ENCODE measurements around the gene PCBP3. TPM values are rescaled to one million over a fixed set of nuclear protein-coding genes. Genes with fewer than 3 reads are reported as not detected.
"Not testable (repeated sequence)": the region's sequence is repeated elsewhere in the genome, so short reads cannot be mapped to it uniquely, and the experiment has no call there.

PCBP3 gene
- total RNA-seq, 2 experiments from 2014 or later: 0.66 to 1.3 TPM

- no peaks in the 10 kb centered on the region for H3K36me3 Mint-ChIP-seq
- peaks cover 55% of the 10 kb centered on the region for H3K4me1 Mint-ChIP-seq
- H3K4me3 Mint-ChIP-seq: no peak overlapping the region
- no peaks in the 10 kb centered on the region for H3K9me3 Mint-ChIP-seq
- H3K27ac Mint-ChIP-seq: peak overlapping the region; percentile 67
- peaks cover 1% of the 10 kb centered on the region for H3K27me3 Mint-ChIP-seq
- DNase-seq: no peak
Measured at GRCh38 chr21:45885597-45885929, 242.0 kb downstream of the PCBP3 start.

DNA sequence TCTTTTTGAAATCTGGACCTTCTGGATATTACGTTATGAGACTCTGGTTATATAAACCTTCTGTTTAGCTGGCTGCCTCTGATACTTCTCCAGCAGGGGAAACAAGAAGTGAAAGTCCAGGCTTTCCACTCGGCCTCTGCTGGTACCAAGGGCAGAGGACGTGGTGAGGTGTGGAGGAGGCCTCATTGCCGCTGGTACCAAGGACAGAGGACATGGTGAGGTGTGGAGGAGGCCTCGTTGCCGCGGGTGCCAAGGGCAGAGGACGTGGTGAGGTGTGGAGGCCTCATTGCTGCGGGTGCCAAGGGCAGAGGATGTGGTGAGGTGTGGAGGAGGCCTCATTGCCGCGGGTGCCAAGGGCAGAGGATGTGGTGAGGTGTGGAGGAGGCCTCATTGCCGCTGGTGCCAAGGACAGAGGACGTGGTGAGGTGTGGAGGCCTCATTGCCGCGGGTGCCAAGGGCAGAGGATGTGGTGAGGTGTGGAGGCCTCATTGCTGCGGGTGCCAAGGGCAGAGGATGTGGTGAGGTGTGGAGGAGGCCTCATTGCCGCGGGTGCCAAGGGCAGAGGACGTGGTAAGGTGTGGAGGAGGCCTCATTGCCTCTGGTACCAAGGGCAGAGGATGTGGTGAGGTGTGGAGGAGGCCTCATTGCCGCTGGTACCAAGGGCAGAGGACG is 242.5 kb downstream of the PCBP3 start:
- peak overlapping the region; percentile 3 for H3K4me3 Mint-ChIP-seq
- peaks cover 54% of the 10 kb centered on the region for H3K4me1 Mint-ChIP-seq
- DNase-seq: peak; percentile 42
- H3K36me3 Mint-ChIP-seq, H3K9me3 Mint-ChIP-seq, H3K27me3 Mint-ChIP-seq: not testable (repeated sequence)
- H3K27ac Mint-ChIP-seq: peak overlapping the region; percentile 67

DNA sequence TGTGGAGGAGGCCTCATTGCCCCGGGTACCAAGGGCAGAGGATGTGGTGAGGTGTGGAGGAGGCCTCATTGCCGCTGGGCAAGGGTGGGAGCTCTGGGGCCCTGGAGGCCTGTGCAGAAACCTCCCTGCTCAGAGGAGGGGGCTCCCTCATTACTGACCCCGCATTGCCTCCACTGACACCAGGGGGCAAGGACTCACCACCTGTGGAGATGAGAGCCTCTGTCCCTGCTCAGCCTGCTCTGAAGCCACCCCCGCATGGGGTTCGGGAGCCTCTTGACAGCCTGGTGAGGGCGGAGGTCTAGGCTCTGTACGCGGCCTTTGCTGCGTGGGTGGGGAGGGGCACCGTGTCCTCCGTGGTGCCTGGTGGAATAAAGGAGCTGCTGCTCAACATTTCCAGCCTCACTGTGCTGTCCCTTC is 243.1 kb downstream of the PCBP3 start:
- Mint-ChIP-seq H3K4me1 (peaks cover 55% of the 10 kb centered on the region), H3K36me3 (no peaks in the 10 kb centered on the region), H3K27ac (peak overlapping the region; percentile 67), H3K4me3 (no peak overlapping the region), H3K9me3 (no peaks in the 10 kb centered on the region), H3K27me3 (no peaks in the 10 kb centered on the region)
- no peak for DNase-seq

DNA sequence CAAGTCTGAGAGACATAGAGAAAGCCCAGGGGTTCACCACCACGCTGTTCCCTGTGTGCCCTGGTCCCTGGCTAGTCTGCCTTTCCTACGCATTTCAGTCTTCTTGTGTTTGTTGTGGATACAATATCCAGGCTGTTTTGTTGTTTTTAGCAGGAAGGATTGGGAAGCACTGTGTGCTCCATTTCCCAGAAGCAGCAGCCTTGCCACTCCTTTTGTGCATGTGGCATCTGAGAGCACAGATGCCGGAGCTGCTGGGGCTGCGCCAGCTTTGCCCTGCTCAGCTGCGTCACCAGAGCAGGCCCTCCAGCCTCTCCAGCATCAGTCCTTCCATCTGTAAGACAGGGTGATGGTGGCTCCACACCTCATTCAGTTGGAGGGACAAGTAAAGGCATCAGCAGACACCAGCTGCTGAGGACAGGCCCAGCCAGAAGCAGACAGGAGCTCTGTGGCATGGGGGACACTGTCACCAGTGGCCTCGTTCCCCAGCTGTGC is 243.6 kb downstream of the PCBP3 start:
- Mint-ChIP-seq H3K36me3 (no peaks in the 10 kb centered on the region), H3K9me3 (no peaks in the 10 kb centered on the region), H3K4me1 (peaks cover 58% of the 10 kb centered on the region), H3K27ac (peak overlapping the region; percentile 6), H3K27me3 (no peaks in the 10 kb centered on the region), H3K4me3 (no peak overlapping the region)
- no peak for DNase-seq

- H3K4me3 Mint-ChIP-seq: no peak overlapping the region
- H3K27me3 Mint-ChIP-seq: no peaks in the 10 kb centered on the region
- H3K27ac Mint-ChIP-seq: no peak overlapping the region
- DNase-seq: no peak
- H3K36me3 Mint-ChIP-seq: no peaks in the 10 kb centered on the region
- no peaks in the 10 kb centered on the region for H3K9me3 Mint-ChIP-seq
- H3K4me1 Mint-ChIP-seq: peaks cover 58% of the 10 kb centered on the region
Measured at GRCh38 chr21:45887788-45888187, 244.3 kb downstream of the PCBP3 start.

DNA sequence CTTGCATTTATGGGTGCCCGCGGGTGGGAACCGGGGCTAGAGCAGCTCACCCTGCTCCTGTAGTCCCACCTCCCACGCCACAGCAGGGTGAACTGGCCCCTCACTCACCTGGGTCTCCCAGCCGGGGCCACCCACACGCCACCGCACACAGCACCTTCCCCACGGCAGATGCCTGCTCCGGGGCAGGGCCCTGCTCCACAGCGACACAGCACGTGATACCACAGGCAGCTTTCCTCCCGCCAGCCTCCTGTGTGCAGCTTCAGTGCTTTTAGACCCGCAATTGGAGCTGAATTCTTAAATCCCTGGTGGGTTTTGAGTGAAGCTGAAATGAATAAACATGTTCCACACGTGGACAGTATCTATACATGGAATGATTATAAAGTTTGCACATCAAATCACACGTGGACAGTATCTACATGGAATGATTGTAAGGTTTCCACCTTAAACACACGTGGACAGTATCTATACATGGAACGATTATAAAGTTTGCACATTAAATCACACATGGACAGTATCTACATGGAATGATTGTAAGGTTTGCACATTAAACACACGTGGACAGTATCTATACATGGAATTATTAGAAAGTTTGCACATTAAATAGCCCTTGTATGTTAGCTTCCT is 245.0 kb downstream of the PCBP3 start:
- Mint-ChIP-seq H3K27me3 (no peaks in the 10 kb centered on the region), H3K4me3 (no peak overlapping the region), H3K9me3 (no peaks in the 10 kb centered on the region), H3K4me1 (peaks cover 54% of the 10 kb centered on the region), H3K27ac (no peak overlapping the region), H3K36me3 (no peaks in the 10 kb centered on the region)
- DNase-seq: no peak

- no peaks in the 10 kb centered on the region for H3K27me3 Mint-ChIP-seq
- no peak overlapping the region for H3K4me3 Mint-ChIP-seq
- H3K36me3 Mint-ChIP-seq: no peaks in the 10 kb centered on the region
- H3K4me1 Mint-ChIP-seq: peaks cover 52% of the 10 kb centered on the region
- no peak overlapping the region for H3K27ac Mint-ChIP-seq
- no peak for DNase-seq
- no peaks in the 10 kb centered on the region for H3K9me3 Mint-ChIP-seq
Measured at GRCh38 chr21:45889256-45889655, 245.7 kb downstream of the PCBP3 start.

- Mint-ChIP-seq H3K27ac (no peak overlapping the region), H3K4me1 (peaks cover 49% of the 10 kb centered on the region), H3K36me3 (no peaks in the 10 kb centered on the region), H3K27me3 (no peaks in the 10 kb centered on the region), H3K9me3 (no peaks in the 10 kb centered on the region), H3K4me3 (no peak overlapping the region)
- no peak for DNase-seq
Measured at GRCh38 chr21:45889961-45890360, 246.4 kb downstream of the PCBP3 start.

DNA sequence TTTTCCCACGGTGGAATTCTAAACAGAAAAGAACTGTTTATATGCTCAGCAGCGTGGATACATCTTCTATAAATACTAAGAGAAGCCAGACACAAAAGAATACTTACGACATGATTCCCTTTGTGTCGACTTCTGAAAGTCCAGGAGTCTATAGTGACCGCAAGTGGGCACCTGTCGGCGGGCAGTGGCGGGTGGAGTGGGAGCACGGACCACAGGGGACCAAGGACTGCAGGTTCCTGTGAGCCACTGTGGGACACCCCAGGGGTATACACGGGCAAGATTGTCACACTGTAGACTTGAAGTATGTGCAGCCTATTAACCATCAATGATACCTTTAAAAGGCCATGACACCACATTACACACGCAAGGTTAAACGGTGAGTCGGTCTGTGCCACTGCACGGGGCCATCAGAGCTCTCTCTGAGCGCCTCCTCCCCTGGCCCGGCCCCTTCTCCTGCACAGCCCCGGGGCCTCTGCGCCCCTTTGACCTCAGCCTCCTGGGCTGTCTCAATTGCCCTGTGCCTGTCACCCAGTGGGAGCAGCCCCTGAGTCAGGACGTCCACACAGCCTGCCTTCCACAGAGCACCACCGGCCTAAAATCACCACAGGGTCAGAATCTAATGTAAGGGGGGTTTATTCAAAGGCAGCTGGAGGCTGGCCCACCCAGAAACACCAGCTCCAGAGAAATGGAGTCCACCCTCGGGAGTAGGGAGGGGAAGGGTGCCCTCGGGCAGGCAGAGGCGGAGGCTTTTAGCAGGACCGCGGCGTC is 248.0 kb downstream of the PCBP3 start:
- Mint-ChIP-seq H3K27ac (no peak overlapping the region), H3K4me1 (peaks cover 35% of the 10 kb centered on the region), H3K9me3 (no peaks in the 10 kb centered on the region), H3K4me3 (no peak overlapping the region), H3K27me3 (no peaks in the 10 kb centered on the region), H3K36me3 (no peaks in the 10 kb centered on the region)
- no peak for DNase-seq

DNA sequence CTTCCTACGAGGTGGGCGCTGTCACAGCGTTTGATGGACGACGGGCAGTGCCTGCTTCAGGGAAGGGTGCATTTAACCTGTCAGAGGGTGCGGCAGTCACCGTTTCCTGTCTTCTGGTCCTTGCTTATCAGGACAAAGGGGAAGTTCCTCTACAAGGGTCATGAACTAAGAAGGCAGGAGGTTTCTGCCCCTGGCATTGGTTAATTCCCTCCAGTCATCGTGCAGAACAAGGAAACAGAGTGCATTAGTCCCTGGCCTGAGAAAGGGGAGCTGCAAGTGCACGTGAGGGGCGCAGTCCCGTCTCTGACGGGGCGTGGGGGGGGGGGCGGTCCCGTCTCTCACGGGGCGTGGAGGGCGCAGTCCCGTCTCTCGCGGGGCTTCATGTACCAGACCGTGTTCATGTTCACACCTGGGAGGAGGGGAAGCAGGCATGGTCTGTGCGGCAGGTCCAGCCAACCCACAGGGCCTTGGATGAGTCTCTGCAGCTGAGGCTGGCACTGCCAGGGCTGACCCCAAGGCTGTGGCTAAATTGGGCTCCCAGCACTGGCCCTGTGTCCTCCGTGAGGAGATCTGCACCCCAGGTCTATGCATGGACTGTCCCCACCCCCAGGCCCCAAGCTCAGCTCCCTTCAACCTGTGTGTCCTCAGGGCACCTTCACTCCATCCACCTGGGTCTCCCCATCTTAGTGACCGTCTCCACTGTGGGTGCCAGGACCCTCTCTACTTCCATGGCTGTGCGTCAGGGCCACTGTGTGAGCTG is 248.8 kb downstream of the PCBP3 start:
- Mint-ChIP-seq H3K36me3 (no peaks in the 10 kb centered on the region), H3K4me1 (peaks cover 28% of the 10 kb centered on the region), H3K27ac (no peak overlapping the region), H3K9me3 (no peaks in the 10 kb centered on the region), H3K27me3 (no peaks in the 10 kb centered on the region), H3K4me3 (no peak overlapping the region)
- no peak for DNase-seq

- peaks cover 24% of the 10 kb centered on the region for H3K4me1 Mint-ChIP-seq
- no peaks in the 10 kb centered on the region for H3K36me3 Mint-ChIP-seq
- H3K9me3 Mint-ChIP-seq: no peaks in the 10 kb centered on the region
- no peaks in the 10 kb centered on the region for H3K27me3 Mint-ChIP-seq
- no peak for DNase-seq
- no peak overlapping the region for H3K4me3 Mint-ChIP-seq
- H3K27ac Mint-ChIP-seq: no peak overlapping the region
Measured at GRCh38 chr21:45892916-45893739, 249.6 kb downstream of the PCBP3 start.

- Mint-ChIP-seq H3K9me3 (no peaks in the 10 kb centered on the region), H3K36me3 (no peaks in the 10 kb centered on the region), H3K27me3 (no peaks in the 10 kb centered on the region), H3K4me3 (no peak overlapping the region), H3K4me1 (peaks cover 17% of the 10 kb centered on the region), H3K27ac (no peak overlapping the region)
- no peak for DNase-seq
Measured at GRCh38 chr21:45893740-45894449, 250.4 kb downstream of the PCBP3 start.

GRCh38 chr21:45894450-45894825 is 250.9 kb downstream of the PCBP3 start:
- Mint-ChIP-seq H3K36me3 (no peaks in the 10 kb centered on the region), H3K27ac (no peak overlapping the region), H3K4me3 (no peak overlapping the region), H3K27me3 (no peaks in the 10 kb centered on the region), H3K4me1 (peaks cover 13% of the 10 kb centered on the region), H3K9me3 (no peaks in the 10 kb centered on the region)
- no peak for DNase-seq

Data from activated naive CD8-positive, alpha-beta T cell treated with anti-CD3 and anti-CD28 coated beads for 36 hours (primary cell).